GM23338 (cell line): Measurements from ENCODE around the gene TEFM.

Experiments
- CREB1 ChIP-seq: fragments of 250-450 bp; sonication (Bioruptor Pico); IDR thresholded peaks from 2 replicates; pipeline ENCODE4 v1.5.0; 2020; ENCODE audit warnings: low read depth, mild to moderate bottlenecking, moderate library complexity
- CTCF ChIP-seq, 2 experiments: fragments of 200-600 bp in 1 of 2; sonication (generic) in 1 of 2; conservative IDR thresholded peaks; 2 replicates each; pipeline versions ENCODE4 v1.5.1 to v1.6.1; 2016 to 2017; ENCODE audit warnings: antibody characterized with exemption in 2 of 2, low read depth in 2 of 2, mild to moderate bottlenecking in 2 of 2, moderate library complexity in 1 of 2
- EZH2 ChIP-seq: fragments of 200-600 bp; sonication (generic); IDR thresholded peaks from one replicate; pipeline ENCODE4 v1.8.0; 2017; ENCODE audit warnings: antibody characterized with exemption, mild to moderate bottlenecking, low read depth; ENCODE audit not compliant: unreplicated experiment
- EZH2phosphoT487 ChIP-seq: fragments of 200-600 bp; sonication (generic); IDR thresholded peaks from one replicate; pipeline ENCODE4 v1.8.1; 2018; ENCODE audit warnings: antibody characterized with exemption; ENCODE audit not compliant: unreplicated experiment
- JUNB ChIP-seq: IDR thresholded peaks from one replicate; pipeline ENCODE4 v1.6.1; 2016; ENCODE audit warnings: antibody characterized with exemption; ENCODE audit not compliant: unreplicated experiment
- NANOG ChIP-seq: IDR thresholded peaks from 2 replicates; pipeline ENCODE4 v1.6.1; 2016; ENCODE audit warnings: antibody characterized with exemption, borderline replicate concordance
- POLR2AphosphoS5 ChIP-seq: IDR thresholded peaks from 2 replicates; pipeline ENCODE4 v1.6.1; 2016; ENCODE audit warnings: antibody characterized with exemption, low read depth
- ZNF114 ChIP-seq: fragments of 250-450 bp; sonication (Bioruptor Pico); IDR thresholded peaks from 2 replicates; pipeline ENCODE4 v1.5.0; 2020; ENCODE audit warnings: mild to moderate bottlenecking, moderate library complexity
- ZNF331 ChIP-seq: fragments of 250-450 bp; sonication (Bioruptor Pico); IDR thresholded peaks from 2 replicates; pipeline ENCODE4 v1.5.0; 2020; ENCODE audit warnings: low read depth, mild to moderate bottlenecking, moderate library complexity
- TF ChIP-seq, protein P1 (sequence below): IDR thresholded peaks from one replicate; pipeline ENCODE4 v1.6.1; 2018; ENCODE audit warnings: antibody characterized with exemption; ENCODE audit not compliant: unreplicated experiment
- TF ChIP-seq, protein P2 (sequence below): IDR thresholded peaks from 2 replicates; pipeline ENCODE4 v1.6.1; 2016; ENCODE audit warnings: antibody characterized with exemption

GRCh38 chr17:30915833-30916611, 10.0 kb upstream of the TEFM start:
- TF ChIP-seq CTCF (conservative IDR thresholded peaks at IDR 0.05; ENCODE audit: low read depth in 2 of 2) (no peak), EZH2 (no peak), POLR2AphosphoS5 (no peak), JUNB (no peak), ZNF114 (CRISPR knock-in tag) (no peak), EZH2phosphoT487 (no peak), ZNF331 (no peak), NANOG (no peak), CREB1 (CRISPR knock-in tag) (no peak)
- TF ChIP-seq, protein P1, sequence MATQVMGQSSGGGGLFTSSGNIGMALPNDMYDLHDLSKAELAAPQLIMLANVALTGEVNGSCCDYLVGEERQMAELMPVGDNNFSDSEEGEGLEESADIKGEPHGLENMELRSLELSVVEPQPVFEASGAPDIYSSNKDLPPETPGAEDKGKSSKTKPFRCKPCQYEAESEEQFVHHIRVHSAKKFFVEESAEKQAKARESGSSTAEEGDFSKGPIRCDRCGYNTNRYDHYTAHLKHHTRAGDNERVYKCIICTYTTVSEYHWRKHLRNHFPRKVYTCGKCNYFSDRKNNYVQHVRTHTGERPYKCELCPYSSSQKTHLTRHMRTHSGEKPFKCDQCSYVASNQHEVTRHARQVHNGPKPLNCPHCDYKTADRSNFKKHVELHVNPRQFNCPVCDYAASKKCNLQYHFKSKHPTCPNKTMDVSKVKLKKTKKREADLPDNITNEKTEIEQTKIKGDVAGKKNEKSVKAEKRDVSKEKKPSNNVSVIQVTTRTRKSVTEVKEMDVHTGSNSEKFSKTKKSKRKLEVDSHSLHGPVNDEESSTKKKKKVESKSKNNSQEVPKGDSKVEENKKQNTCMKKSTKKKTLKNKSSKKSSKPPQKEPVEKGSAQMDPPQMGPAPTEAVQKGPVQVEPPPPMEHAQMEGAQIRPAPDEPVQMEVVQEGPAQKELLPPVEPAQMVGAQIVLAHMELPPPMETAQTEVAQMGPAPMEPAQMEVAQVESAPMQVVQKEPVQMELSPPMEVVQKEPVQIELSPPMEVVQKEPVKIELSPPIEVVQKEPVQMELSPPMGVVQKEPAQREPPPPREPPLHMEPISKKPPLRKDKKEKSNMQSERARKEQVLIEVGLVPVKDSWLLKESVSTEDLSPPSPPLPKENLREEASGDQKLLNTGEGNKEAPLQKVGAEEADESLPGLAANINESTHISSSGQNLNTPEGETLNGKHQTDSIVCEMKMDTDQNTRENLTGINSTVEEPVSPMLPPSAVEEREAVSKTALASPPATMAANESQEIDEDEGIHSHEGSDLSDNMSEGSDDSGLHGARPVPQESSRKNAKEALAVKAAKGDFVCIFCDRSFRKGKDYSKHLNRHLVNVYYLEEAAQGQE: no peak
- TF ChIP-seq, protein P2, sequence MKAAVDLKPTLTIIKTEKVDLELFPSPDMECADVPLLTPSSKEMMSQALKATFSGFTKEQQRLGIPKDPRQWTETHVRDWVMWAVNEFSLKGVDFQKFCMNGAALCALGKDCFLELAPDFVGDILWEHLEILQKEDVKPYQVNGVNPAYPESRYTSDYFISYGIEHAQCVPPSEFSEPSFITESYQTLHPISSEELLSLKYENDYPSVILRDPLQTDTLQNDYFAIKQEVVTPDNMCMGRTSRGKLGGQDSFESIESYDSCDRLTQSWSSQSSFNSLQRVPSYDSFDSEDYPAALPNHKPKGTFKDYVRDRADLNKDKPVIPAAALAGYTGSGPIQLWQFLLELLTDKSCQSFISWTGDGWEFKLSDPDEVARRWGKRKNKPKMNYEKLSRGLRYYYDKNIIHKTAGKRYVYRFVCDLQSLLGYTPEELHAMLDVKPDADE: no peak
